Measurements from ENCODE around the gene PPP2R2B.

- TF ChIP-seq POLR2A (IDR thresholded peaks at IDR 0.05; ENCODE audit: low read length) (no peak), GATA1 (IDR thresholded peaks at IDR 0.05; ENCODE audit: low read depth, low read length) (no peak)
These were observed 9.9 kb upstream of the PPP2R2B start for GRCh38 chr5:146888351-146888978.

All from erythroblast (primary cell).